ENCODE measurements around the gene AP3S2. TPM values are rescaled to one million over a fixed set of nuclear protein-coding genes. Genes with fewer than 3 reads are reported as not detected.
"Not testable (repeated sequence)": the region's sequence is repeated elsewhere in the genome, so short reads cannot be mapped to it uniquely, and the experiment has no call there.

The AP3S2 gene
- polyA plus RNA-seq (2013) = 17.1 and 17.5 TPM in 2 replicates

GRCh38 chr15:89893696-89894447 is at the start of gene AP3S2:
AP3S2 (minus strand) TSS chr15:89893994; CDS start chr15:89893949, 45 bp downstream.
- WGBS (ENCODE audit: extremely low coverage, insufficient coverage, insufficient read length) = no CpG with 5 or more reads among the region's 62 CpGs
- Histone ChIP-seq H3K4me2 (ENCODE audit: low read length) (peak within 1 kb of the TSS; percentile 72), H3K4ac (ENCODE audit: low read depth, low read length) (peak within 1 kb of the TSS; percentile 81)

GRCh38 chr15:89939910-89940309 is 46.1 kb upstream of the AP3S2 start:
- H3K27me3 ChIP-seq (ENCODE audit: insufficient read depth, low read length) = no peaks in the 10 kb centered on the region
- H4K12ac ChIP-seq (ENCODE audit: low read depth, low read length) = no peak overlapping the region
- no CpG with 5 or more reads among the region's 3 CpGs for WGBS (ENCODE audit: extremely low coverage, insufficient coverage, insufficient read length)
- no peak for DNase-seq
- no peak overlapping the region for H3K14ac ChIP-seq (ENCODE audit: low read length)
- no peak overlapping the region for H2AFZ ChIP-seq (ENCODE audit: insufficient read depth, low read length, poor library complexity)
- H2BK5ac ChIP-seq (ENCODE audit: low read depth, low read length, poor library complexity) = no peak overlapping the region
- no peak overlapping the region for H3K4me2 ChIP-seq (ENCODE audit: low read length)
- H3K4me3 ChIP-seq (ENCODE audit: low read depth, low read length) = no peak overlapping the region
- no peaks in the 10 kb centered on the region for H3K79me1 ChIP-seq (ENCODE audit: low read length)
- H4K8ac ChIP-seq (ENCODE audit: low read depth, low read length) = no peak overlapping the region
- no peaks in the 10 kb centered on the region for H3K4me1 ChIP-seq (ENCODE audit: control insufficient read depth in 1 of 2, insufficient read depth in 2 of 2, low read length in 2 of 2)
- H2BK12ac ChIP-seq (ENCODE audit: low read length) = no peak overlapping the region
- H3K36me3 ChIP-seq (ENCODE audit: control insufficient read depth in 1 of 2, insufficient read depth in 2 of 2, low read length in 2 of 2) = no peaks in the 10 kb centered on the region
- H2BK120ac ChIP-seq (ENCODE audit: insufficient read depth, low read length, poor library complexity) = no peak overlapping the region
- H3K27ac ChIP-seq (ENCODE audit: low read depth, low read length) = no peak overlapping the region
- H3K4ac ChIP-seq (ENCODE audit: low read depth, low read length) = no peak overlapping the region
- H3K9ac ChIP-seq (ENCODE audit: low read length) = no peak overlapping the region
- no peak overlapping the region for H2AK5ac ChIP-seq (ENCODE audit: low read length)
- H3K79me2 ChIP-seq (ENCODE audit: control insufficient read depth, insufficient read depth, low read length, poor library complexity) = no peaks in the 10 kb centered on the region
- H3K9me3 ChIP-seq (ENCODE audit: insufficient read depth, low read depth, low read length) = no peaks in the 10 kb centered on the region
- no peak overlapping the region for H3K18ac ChIP-seq (ENCODE audit: low read length)
- H3K23ac ChIP-seq (ENCODE audit: low read length) = no peak overlapping the region
- H4K91ac ChIP-seq (ENCODE audit: low read depth, low read length) = no peak overlapping the region

More at GRCh38 chr15:89893696-89894447, at the start of gene AP3S2:
- H2BK120ac ChIP-seq (ENCODE audit: insufficient read depth, low read length, poor library complexity) = peak within 1 kb of the TSS; percentile 27
- H2AFZ ChIP-seq (ENCODE audit: insufficient read depth, low read length, poor library complexity) = peak within 1 kb of the TSS; percentile 87
- peaks cover 0 to 1% of the 10 kb centered on the region in 2 experiments for H3K36me3 ChIP-seq (ENCODE audit: control insufficient read depth in 1 of 2, insufficient read depth in 2 of 2, low read length in 2 of 2)
- H3K27me3 ChIP-seq (ENCODE audit: insufficient read depth, low read length) = no peaks in the 10 kb centered on the region
- peak within 1 kb of the TSS; percentile 73 for H3K27ac ChIP-seq (ENCODE audit: low read depth, low read length)
- H4K12ac ChIP-seq (ENCODE audit: low read depth, low read length) = peak within 1 kb of the TSS; percentile 79
- H3K9me3 ChIP-seq (ENCODE audit: insufficient read depth, low read depth, low read length) = no peaks in the 10 kb centered on the region
- peak within 1 kb of the TSS; percentile 64 for H4K91ac ChIP-seq (ENCODE audit: low read depth, low read length)
- peak within 1 kb of the TSS; percentile 93 for H3K18ac ChIP-seq (ENCODE audit: low read length)
- no peak within 1 kb of the TSS for H2BK12ac ChIP-seq (ENCODE audit: low read length)
- peak; percentile 95 to 98 for DNase-seq
- H2BK5ac ChIP-seq (ENCODE audit: low read depth, low read length, poor library complexity) = peak within 1 kb of the TSS; percentile 42
- H3K79me1 ChIP-seq (ENCODE audit: low read length) = peaks cover 7% of the 10 kb centered on the region
- H3K9ac ChIP-seq (ENCODE audit: low read length) = peak within 1 kb of the TSS; percentile 66
- no peak within 1 kb of the TSS for H2AK5ac ChIP-seq (ENCODE audit: low read length)
- H3K79me2 ChIP-seq (ENCODE audit: control insufficient read depth, insufficient read depth, low read length, poor library complexity) = peaks cover 4% of the 10 kb centered on the region
- H3K4me3 ChIP-seq (ENCODE audit: low read depth, low read length) = peak within 1 kb of the TSS; percentile 80
- H3K14ac ChIP-seq (ENCODE audit: low read length) = peak within 1 kb of the TSS; percentile 75
- H3K23ac ChIP-seq (ENCODE audit: low read length) = no peak within 1 kb of the TSS
- peaks cover 0 to 3% of the 10 kb centered on the region in 2 experiments for H3K4me1 ChIP-seq (ENCODE audit: control insufficient read depth in 1 of 2, insufficient read depth in 2 of 2, low read length in 2 of 2)
- peak within 1 kb of the TSS; percentile 87 for H4K8ac ChIP-seq (ENCODE audit: low read depth, low read length)

- H2BK5ac ChIP-seq (ENCODE audit: low read depth, low read length, poor library complexity); H4K8ac ChIP-seq (ENCODE audit: low read depth, low read length): not testable (repeated sequence)
Measured at GRCh38 chr15:89939377-89939776, 45.6 kb upstream of the AP3S2 start.

GRCh38 chr15:89937365-89938350 is 43.9 kb upstream of the AP3S2 start:
- Histone ChIP-seq H4K12ac (ENCODE audit: low read depth, low read length) (no peak overlapping the region), H3K4me3 (ENCODE audit: low read depth, low read length) (no peak overlapping the region), H3K79me1 (ENCODE audit: low read length) (no peaks in the 10 kb centered on the region), H2AFZ (ENCODE audit: insufficient read depth, low read length, poor library complexity) (no peak overlapping the region), H3K23ac (ENCODE audit: low read length) (no peak overlapping the region), H3K9ac (ENCODE audit: low read length) (no peak overlapping the region), H3K18ac (ENCODE audit: low read length) (no peak overlapping the region), H2BK5ac (ENCODE audit: low read depth, low read length, poor library complexity) (no peak overlapping the region), H2BK12ac (ENCODE audit: low read length) (no peak overlapping the region), H3K4me2 (ENCODE audit: low read length) (no peak overlapping the region), H3K4me1 (ENCODE audit: control insufficient read depth in 1 of 2, insufficient read depth in 2 of 2, low read length in 2 of 2) (no peaks in the 10 kb centered on the region), H3K27me3 (ENCODE audit: insufficient read depth, low read length) (no peaks in the 10 kb centered on the region), H3K36me3 (ENCODE audit: control insufficient read depth in 1 of 2, insufficient read depth in 2 of 2, low read length in 2 of 2) (no peaks in the 10 kb centered on the region), H3K27ac (ENCODE audit: low read depth, low read length) (no peak overlapping the region), H2BK120ac (ENCODE audit: insufficient read depth, low read length, poor library complexity) (no peak overlapping the region), H2AK5ac (ENCODE audit: low read length) (no peak overlapping the region), H4K91ac (ENCODE audit: low read depth, low read length) (no peak overlapping the region), H4K8ac (ENCODE audit: low read depth, low read length) (no peak overlapping the region), H3K4ac (ENCODE audit: low read depth, low read length) (no peak overlapping the region), H3K14ac (ENCODE audit: low read length) (no peak overlapping the region), H3K79me2 (ENCODE audit: control insufficient read depth, insufficient read depth, low read length, poor library complexity) (no peaks in the 10 kb centered on the region), H3K9me3 (ENCODE audit: insufficient read depth, low read depth, low read length) (no peaks in the 10 kb centered on the region)
- no peak for DNase-seq
- WGBS (ENCODE audit: extremely low coverage, insufficient coverage, insufficient read length) = no CpG with 5 or more reads among the region's 10 CpGs

More at GRCh38 chr15:89939377-89939776, 45.6 kb upstream of the AP3S2 start:
- not testable (repeated sequence) for H3K4me3 ChIP-seq (ENCODE audit: low read depth, low read length); H2BK120ac ChIP-seq (ENCODE audit: insufficient read depth, low read length, poor library complexity); H3K27me3 ChIP-seq (ENCODE audit: insufficient read depth, low read length); H4K12ac ChIP-seq (ENCODE audit: low read depth, low read length); DNase-seq; H3K9me3 ChIP-seq (ENCODE audit: insufficient read depth, low read depth, low read length); H3K4me2 ChIP-seq (ENCODE audit: low read length); H3K4me1 ChIP-seq (ENCODE audit: control insufficient read depth in 1 of 2, insufficient read depth in 2 of 2, low read length in 2 of 2); H3K18ac ChIP-seq (ENCODE audit: low read length); H3K9ac ChIP-seq (ENCODE audit: low read length); H2BK12ac ChIP-seq (ENCODE audit: low read length); H3K4ac ChIP-seq (ENCODE audit: low read depth, low read length); H3K27ac ChIP-seq (ENCODE audit: low read depth, low read length); H2AFZ ChIP-seq (ENCODE audit: insufficient read depth, low read length, poor library complexity); H2AK5ac ChIP-seq (ENCODE audit: low read length); H3K23ac ChIP-seq (ENCODE audit: low read length); H3K79me1 ChIP-seq (ENCODE audit: low read length); H3K36me3 ChIP-seq (ENCODE audit: control insufficient read depth in 1 of 2, insufficient read depth in 2 of 2, low read length in 2 of 2); H4K91ac ChIP-seq (ENCODE audit: low read depth, low read length); H3K79me2 ChIP-seq (ENCODE audit: control insufficient read depth, insufficient read depth, low read length, poor library complexity); H3K14ac ChIP-seq (ENCODE audit: low read length)
- no CpG with 5 or more reads among the region's 2 CpGs for WGBS (ENCODE audit: extremely low coverage, insufficient coverage, insufficient read length)
